ENCODE results near the gene EFHD2.
"Not testable (repeated sequence)": the region's sequence is repeated elsewhere in the genome, so short reads cannot be mapped to it uniquely, and the experiment has no call there.

The EFHD2 gene

DNA sequence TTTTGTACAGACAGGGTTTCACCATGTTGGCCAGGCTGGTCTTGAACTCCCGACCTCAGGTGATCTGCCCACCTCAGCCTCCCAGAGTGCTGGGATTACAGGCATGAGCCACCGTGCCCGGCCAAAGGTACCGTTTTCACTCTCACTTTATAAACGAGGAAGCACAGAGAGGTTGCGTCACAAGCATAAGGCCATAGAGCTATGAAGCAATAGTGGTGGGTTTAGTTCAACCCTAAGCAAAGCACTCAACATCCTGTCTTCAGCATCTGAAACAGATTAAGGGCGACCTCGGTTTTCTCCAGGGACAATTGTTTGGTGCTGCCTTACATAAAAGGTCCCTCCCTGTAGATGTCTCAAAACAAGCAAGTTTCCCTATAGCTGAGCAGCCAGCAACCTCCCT, 25.1 kb downstream of the EFHD2 start:
- DNase-seq = not testable (repeated sequence)

DNA sequence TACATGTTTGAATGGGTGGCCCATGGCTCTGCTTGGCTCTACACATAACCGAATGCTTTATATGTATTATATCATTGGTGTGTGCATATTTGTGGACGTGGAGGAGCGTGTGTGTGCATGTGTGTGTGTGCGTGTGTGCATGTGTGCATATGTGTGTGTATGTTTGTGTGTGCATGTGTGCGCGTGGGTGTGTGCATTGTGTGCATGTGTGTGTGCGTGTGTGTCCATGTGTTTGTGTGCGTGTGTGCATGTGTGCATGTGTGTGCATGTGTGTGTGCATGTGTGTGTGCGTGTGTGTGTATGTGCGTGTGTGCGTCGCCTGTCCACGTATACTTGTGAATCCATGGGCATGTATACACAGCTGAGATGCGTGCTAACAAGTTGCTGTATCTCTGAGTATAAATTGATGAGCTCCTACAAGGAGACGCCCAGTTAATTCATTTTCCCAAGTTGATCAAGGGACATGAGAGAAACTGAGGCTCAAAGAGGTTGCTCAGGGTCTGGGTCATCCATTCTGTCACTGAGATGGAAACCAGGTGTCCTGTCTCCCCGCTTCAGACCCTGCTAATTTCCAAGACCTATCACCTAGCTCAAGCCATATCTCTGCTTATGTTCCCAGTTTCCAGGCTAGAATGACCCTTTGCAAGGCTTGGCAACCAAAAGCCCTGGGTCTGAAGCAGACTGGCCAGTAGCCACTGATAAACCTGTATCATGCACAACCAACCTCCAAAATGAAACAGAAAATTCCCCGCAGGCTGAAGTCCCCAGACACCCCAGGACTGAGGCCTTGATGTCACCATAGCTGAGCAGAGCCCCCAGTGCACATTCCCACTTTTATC, 25.8 kb downstream of the EFHD2 start:
- no peak for DNase-seq

DNA sequence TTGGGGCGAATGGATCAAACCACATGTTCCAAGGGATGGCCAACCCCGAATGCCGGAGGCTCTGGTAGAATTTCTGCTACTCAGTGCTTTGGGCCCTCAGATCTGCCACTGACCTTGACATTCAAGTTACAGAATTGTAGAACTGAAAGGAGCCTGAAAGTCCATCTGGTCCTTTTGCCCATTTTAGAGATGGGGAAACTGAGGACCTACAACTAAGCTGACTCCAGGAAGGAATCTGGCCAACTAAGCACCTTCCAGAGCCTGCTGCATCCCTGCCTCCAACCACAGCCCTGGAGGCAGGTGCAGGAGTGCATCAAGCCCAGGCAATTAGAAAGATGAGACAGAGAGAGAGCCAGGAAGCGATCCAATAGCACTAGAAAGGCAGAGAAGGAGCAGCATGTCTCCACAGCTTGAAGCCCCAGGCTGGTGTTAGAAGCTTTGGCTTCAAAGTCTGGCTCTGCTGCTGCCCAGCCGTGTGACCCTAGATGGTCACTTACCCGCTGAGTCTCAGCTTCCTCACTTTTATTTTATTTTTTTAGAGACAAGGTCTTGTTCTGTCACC, 27.3 kb downstream of the EFHD2 start:
- no peak for DNase-seq

DNA sequence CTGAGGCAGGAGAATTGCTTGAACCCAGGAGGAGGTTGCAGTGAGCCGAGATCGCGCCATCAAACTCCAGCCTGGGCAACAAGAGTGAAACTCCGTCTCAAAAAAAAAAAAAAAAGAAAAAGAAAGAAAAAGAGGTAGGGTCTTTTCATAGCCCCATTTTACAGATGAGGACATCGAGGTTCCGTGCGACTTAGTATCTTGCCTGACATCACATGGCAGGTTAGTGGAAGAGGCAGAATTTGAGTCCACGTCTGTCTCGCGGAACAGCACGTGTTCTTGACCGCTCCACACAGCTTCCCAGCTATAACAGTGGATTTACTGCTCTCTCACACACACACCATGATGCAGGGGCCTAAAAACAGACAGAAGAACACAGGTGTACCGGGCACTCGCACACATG, 29.6 kb downstream of the EFHD2 start:
- DNase-seq = no peak

DNA sequence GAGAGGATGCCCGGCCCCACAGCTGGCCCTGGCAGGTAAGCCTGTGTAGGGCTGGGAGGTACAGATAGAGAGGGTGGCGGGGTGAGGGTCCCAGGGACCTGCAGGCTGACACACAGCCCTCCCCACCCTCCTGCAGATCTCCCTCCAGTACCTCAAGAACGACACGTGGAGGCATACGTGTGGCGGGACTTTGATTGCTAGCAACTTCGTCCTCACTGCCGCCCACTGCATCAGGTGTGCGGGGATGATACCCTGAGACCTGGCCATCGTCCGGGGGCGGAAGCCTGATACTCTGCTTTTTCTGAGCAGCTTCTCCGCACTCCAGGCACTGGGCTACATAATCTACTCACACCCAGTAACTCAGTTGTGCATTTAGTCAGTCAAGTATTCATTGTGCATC, 30.7 kb downstream of the EFHD2 start:
- DNase-seq = no peak

DNA sequence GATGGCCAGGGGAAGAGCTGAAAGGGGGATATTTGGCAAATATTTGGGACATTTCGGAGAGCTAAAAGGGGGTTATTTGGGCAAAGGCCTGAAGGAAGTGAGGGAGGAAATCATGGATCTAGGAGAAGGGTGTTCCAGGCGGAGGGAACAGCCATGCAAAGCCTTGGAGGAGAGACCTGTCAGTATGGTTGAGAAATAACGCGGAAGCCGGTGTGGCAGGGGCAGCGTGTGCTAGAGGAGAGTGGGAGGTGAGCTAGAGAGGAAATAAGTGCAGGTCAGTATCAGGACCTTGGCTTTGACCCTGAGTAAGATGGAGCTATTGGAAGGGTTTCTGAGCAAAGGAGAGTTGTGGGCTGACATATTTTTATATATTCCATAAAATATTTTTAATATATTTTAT, 31.6 kb downstream of the EFHD2 start:
- no peak for DNase-seq

DNA sequence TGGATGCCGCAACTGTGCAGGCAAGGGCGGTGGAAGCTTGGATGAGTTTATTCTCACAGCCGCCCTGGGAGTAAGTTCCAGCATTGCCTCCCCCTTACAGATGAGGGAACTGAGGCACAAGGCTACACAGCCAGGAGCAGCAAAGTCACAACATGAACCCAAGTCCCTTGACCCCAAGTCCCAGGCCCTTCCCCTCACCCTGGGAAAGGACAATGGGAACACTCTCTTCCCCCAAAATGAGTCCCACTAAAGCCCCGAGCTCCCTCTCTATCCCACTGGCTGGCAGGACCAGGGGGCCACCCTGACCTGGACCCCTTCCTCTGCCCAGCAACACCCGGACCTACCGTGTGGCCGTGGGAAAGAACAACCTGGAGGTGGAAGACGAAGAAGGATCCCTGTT, 32.4 kb downstream of the EFHD2 start:
- DNase-seq = no peak

DNA sequence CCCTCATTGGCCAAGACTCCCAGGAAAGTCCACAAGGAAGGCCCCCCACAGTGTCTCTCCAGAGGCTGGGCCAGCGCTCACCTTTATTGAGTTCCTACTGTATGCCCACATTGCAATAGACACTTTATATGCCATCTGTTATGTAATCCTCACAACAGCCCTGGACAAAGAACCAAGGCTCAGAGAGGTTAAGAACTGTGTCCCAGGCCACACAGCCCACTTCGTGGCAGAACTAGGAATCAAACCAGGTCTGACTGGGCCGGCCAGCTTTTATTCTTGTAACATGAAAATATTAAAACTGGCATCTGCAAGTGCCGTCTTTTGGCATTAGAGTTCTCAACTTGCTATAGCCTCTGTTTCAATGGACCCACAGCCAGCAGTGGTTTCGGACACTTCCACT, 33.1 kb downstream of the EFHD2 start:
- no peak for DNase-seq

DNA sequence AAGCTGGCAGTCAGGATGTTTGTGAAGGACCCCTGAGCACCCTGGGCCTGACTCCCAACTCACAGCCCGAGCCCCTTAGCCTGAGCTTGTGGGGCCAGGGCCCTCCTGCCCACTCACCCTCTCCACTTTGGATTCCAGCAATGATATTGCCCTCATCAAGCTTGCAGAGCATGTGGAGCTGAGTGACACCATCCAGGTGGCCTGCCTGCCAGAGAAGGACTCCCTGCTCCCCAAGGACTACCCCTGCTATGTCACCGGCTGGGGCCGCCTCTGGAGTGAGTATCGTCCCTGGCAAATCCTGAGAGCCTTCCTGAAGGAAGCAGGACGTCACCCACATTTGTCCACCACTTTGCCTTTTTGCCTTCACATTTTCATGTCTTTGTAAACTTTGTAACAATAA, 33.6 kb downstream of the EFHD2 start:
- no peak for DNase-seq

DNA sequence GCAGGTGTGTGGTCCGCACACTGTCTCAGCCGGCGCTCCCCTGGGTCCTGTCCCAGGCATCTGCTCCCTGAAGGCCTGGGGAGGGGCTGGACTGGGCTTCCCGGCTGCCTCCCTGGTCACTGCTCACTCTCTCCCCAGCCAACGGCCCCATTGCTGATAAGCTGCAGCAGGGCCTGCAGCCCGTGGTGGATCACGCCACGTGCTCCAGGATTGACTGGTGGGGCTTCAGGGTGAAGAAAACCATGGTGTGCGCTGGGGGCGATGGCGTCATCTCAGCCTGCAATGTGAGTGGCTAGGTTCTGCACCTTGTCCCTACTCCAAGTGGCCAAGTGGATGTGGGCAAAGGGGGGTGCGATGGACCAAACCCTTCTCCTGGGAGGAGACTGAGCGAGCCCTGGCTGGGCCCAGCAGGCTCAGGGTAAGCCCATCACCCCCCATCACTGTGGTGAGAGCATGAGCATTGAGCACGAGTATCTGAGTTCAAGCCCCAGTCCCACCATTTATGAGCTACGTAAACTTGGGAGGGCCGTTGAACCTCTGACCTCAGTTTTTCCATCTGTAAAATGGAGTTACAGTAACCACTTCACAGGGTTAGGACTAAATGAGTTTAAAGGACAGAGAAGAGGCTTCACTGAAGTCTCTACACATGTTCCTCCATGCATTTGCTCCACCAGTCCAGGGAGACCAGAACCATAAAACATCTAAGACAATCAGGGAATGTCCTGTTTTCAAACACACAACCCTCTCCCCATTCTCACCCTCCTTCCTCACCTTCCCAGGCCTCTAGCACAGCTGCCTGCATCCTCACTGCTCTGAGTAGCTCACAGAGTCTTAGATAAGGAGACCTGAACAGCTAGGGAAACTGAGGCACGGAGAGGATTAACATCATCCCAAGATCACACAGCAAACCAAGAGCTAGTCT, 35.0 kb downstream of the EFHD2 start:
- DNase-seq = no peak

DNA sequence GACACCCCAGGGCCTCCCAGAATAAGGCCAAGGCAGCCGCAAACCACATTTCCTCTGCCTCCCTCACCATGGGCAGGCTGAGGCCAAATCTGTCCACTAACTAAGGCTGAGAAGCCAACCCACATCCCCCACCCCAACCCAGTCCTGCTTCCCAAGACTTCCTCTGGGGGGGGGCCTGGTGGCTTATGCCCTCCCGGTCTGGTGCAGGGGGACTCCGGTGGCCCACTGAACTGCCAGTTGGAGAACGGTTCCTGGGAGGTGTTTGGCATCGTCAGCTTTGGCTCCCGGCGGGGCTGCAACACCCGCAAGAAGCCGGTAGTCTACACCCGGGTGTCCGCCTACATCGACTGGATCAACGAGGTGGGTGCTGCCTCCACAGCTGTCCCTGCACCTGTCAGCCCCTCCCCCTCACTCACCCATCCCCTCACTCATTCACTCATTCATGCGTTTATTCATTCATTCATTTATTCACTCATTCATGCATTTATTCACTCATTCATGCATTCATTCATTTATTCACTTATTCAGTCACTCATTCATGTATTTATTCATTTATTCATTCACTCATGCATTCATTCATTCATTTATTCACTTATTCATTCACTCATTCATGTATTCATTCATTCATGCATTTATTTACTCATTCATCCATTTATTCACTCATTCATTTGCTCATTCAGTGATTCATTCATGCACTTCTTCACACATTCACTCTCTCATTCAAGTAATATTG, 35.9 kb downstream of the EFHD2 start:
- DNase-seq = no peak

DNA sequence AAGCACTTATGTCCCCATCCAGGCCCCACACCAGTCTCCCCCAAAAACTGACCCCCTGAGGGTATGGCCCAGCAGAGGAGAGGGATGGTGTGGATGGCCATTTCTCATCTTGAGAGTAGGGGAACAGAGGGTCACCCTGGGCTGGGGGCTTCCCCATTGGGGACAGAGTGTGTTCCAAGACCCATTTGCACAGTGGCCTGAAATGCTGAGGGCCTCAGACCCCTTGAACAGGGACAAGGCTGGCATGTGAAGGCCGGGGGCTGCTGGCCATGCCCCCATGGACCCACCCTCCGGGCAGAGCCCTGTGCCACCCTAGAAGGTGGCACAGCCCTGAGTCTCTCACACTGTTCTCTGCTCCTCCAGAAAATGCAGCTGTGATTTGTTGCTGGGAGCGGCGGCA, 36.5 kb downstream of the EFHD2 start:
- no peak for DNase-seq

DNA sequence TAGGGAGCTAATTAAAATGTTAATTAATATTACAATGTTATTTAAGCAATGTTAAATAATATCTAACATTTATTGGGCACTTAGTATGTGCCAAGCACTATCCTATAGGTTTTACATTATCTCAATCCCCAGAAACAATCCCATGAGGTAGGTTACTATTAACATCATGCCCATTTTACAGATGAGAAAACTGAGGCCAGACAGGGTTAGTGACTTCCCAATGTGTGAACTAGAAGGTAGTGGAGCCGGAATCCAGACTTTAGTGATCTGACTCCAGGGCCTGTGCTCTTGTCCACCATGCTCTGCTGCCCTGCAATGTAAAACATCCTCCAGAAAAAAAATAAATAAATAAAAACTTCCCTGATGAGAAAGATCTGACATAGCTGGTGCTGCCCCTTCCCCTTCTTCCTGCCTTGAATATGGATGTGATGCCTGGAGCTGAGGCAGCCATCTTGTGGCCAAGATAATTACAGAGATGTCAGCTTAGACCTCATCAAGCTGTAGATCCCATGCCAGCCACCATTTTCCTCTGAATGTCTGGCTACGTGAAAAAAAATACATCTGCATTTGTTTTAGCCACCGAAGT, 39.3 kb downstream of the EFHD2 start:
- no peak for DNase-seq

DNA sequence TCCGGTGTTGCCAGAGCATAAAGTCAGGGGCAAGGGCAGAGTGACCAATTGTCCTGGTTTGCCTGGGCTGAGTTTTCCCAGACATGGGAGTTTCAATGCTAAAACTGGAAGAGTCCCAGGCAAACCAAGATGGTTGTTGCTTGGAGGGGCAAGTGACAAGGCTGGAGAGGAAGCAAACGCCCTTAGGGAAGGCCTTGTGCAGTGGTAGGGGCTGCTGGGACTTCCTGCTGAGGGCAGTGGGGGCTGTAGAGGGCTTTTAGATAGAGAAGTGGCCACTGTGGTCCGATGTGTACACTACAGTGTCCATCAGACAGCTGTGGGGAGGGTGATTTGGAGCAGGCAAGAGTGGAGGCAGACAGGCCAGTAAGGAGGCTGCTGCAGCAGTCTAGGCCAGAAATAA, 39.9 kb downstream of the EFHD2 start:
- no peak for DNase-seq

DNA sequence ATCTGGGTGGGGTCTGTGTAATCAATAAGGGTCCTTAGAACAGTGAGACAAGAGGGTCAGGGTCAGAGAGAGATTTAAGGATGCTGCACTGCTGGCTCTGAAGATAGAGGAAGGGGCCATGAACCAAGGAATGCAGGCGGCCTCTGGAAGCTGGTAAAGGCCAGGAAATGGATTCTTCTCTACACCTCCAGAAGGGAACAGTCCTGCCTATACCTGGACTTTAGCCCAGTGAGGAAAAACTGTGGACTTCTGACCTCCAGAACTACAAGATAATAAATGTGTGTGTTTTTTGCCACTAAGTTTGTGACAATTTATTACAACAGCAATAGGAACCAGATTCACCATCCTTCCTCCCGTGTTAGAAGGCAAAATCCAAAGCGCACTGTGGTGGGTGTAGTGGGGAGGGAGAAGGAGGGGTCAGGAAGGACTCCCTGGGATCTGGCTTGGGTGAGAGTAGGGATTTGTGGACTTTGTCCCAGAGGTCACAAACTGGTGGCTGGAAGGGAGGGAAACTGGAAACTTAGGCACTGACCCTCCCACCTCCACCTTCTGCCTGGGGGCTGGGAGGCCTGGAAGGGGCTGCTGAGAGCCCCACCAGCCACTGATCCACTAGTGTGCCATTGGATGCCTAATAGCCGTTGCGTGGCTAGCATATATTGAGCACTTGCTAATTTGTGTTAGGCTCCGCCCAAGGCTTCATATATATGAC, 41.5 kb downstream of the EFHD2 start:
- DNase-seq = no peak

DNA sequence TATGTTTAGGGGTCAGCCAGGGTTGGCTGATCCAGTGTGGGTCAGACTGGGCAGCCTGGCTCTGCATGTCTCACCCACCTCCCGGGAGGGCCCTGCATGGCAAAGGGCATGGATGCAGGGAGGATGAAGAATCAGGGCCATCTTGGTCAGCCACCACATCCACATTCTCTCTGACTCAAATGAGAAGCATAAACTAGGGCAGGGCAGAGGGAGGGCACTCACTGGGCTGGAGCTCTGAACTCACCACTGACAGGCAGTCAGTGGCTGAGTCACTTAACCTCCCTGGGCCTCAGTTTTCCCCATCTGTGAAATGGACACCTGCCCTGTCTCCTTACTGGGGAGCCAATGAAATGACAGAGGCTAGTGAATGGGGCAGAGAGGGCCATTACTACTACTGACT, 42.5 kb downstream of the EFHD2 start:
- no peak for DNase-seq

DNA sequence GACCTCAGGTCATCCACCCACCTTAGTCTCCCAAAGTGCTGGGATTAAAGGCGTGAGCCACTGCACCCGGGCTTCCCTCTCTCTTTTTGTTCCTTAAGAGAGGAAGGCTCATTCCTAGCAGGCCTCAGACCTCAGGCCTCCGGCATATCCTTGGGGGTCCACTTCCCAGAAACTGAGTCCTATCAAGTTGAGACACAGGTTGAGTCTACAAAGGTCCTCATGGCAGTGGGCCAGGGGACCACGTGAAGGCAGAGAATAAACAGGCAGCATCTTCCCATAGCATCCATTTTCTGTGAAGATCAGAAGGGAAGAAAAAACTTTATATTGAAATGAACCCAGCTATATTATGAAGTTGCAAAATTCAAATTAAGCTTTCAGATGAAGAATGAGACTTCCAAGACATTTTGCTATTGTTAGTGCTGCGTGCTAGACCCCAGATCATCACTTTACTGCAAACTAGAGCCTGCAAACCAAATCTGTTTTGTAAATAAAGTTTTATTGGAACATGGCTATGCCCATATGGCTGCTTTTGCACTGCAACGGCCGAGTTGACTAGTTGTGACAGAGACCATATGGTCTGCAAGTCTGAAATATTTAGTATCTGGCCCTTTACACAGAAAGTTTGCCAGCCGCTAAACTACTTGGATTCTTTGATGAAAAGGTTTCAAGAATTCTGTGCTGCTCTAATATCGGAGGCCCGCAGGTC, 43.3 kb downstream of the EFHD2 start:
- peak; percentile 44 for DNase-seq

DNA sequence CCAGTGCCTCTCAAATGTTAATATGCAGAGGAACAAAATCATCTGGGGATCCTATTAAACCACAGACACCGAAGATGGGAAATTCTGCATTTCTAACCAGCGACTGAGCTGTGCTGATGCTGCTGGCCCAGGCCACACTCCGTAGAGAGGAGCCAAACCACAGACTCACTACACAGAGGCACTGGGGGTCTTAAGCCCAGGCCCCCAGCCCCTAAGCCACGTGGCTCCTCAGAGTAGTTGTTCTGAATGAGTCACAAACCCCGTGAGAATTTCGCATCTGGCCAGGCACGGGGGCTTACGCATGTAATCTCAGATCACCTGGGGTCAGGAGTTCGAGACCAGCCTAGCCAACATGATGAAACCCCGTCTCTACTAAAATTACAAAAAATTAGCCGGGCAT, 44.0 kb downstream of the EFHD2 start:
- peak; percentile 26 for DNase-seq

DNA sequence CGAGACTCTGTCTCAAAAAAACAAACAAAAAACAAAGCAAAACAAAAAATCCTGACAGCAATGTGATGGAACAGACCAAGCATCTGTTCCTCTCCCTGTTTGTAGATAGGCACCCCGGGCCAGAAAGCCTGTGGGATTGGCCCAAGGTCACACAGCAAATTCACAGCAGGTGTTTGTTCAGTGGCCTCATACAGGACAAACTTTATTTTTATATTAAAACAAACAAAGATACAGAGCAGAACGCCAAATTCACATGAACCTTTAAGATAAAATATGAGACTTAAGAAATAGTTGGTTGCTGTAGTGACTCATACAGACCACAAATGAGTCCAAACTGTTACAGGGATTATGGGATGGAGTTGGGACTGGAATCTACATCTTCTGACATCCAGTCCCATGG, 44.6 kb downstream of the EFHD2 start:
- no peak for DNase-seq

DNA sequence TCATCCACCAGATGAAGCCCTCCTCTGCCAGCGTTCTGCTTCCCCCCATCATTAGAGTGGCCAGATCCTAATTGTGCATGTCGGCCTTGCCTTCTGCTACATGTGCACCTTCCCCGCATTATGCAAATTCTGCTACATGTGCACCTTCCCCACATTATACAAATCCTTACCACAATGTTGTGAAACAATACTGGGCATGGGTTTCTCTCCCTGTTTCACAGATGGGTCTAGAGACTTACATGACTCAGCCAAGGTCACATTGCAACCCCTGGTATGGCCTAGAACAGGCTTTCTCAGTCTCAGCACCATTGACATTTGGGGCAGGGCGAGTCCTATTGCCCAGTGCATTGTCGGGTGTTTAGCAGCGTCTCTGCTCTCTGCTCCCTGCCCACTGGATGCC, 45.8 kb downstream of the EFHD2 start:
- no peak for DNase-seq

DNA sequence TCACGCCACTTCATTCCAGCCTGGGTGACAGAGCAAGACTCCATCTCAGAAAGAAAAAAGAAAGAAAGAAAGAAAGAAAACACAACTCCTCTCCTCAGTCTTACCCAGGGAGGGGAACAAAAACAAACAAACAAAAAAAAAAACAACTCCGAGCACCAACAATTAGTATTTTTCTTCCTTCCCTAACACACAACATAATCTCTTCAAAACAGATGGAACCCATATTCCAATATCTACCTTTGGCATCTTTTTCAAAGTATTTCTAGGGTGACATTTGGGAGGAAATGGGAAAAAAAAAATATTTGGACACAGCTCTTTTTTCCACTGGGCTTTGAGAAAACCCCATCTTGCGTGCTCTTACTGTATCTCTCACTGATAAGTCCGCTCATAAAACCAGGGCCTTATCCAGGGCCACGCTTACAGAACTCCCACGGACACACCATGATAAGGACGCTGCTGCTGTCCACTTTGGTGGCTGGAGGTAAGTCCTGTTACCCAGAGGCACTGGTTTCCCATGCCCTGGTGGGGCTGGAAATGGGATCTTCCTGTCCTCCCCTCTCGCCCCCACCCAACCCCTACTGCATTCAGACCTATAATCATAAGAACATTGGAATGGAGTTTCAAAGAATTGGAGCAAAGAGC, 46.7 kb downstream of the EFHD2 start, which contains the start of gene CELA2A:
Gene CELA2A (plus strand): TSS at position 420 of the 642 bp plus-strand sequence. CDS start 22 bp downstream, at position 442.
- DNase-seq = no peak
